Fibroblast of peridontal ligament (primary cell): ENCODE measurements around the gene TEKT2.

Experiments used
- DNase-seq: peaks from one replicate; pipeline ENCODE4 v3.0.0-alpha.2; 2010; ENCODE audit errors: extremely low read depth

The TEKT2 gene

GRCh38 chr1:36106269-36106668 is 22.4 kb downstream of the TEKT2 start:
- no peak for DNase-seq

GRCh38 chr1:36107394-36107793 is 23.5 kb downstream of the TEKT2 start:
- no peak for DNase-seq

GRCh38 chr1:36108314-36108713 is 24.4 kb downstream of the TEKT2 start:
- DNase-seq: no peak

- DNase-seq: peak; percentile 65
These were observed 25.3 kb downstream of the TEKT2 start for GRCh38 chr1:36109041-36109679.

- DNase-seq: no peak
These were observed 27.3 kb downstream of the TEKT2 start for GRCh38 chr1:36111151-36111550.

- DNase-seq: no peak
These were observed 28.9 kb downstream of the TEKT2 start for GRCh38 chr1:36112823-36113222.

GRCh38 chr1:36114371-36114770 is 30.5 kb downstream of the TEKT2 start:
- no peak for DNase-seq

GRCh38 chr1:36115200-36115669 is 31.3 kb downstream of the TEKT2 start:
- DNase-seq: peak; percentile 89

- DNase-seq: peak; percentile 62
These were observed 32.0 kb downstream of the TEKT2 start for GRCh38 chr1:36115931-36116330.

- DNase-seq: no peak
These were observed 33.0 kb downstream of the TEKT2 start for GRCh38 chr1:36116901-36117300.

GRCh38 chr1:36118447-36119204 is 34.7 kb downstream of the TEKT2 start:
- DNase-seq: no peak

- no peak for DNase-seq
These were observed 35.6 kb downstream of the TEKT2 start for GRCh38 chr1:36119456-36119855.

- no peak for DNase-seq
These were observed 38.5 kb downstream of the TEKT2 start for GRCh38 chr1:36122062-36123030.

- DNase-seq: no peak
These were observed 39.5 kb downstream of the TEKT2 start for GRCh38 chr1:36123356-36123755.

- DNase-seq: no peak
These were observed 40.7 kb downstream of the TEKT2 start for GRCh38 chr1:36124404-36125128.

- DNase-seq: no peak
These were observed 41.5 kb downstream of the TEKT2 start, which contains the start of gene COL8A2 for GRCh38 chr1:36125129-36125991. COL8A2 (minus strand) TSS chr1:36125222; CDS start chr1:36100242, 24,980 bp downstream.

GRCh38 chr1:36126005-36126716 is 42.3 kb downstream of the TEKT2 start:
- DNase-seq: no peak

- no peak for DNase-seq
These were observed 43.1 kb downstream of the TEKT2 start for GRCh38 chr1:36126797-36127500.
